GM12878 (cell line): ENCODE measurements around the gene SLC6A11. TPM values are rescaled to one million over a fixed set of nuclear protein-coding genes. Genes with fewer than 3 reads are reported as not detected.

Experiments used
- ATAC-seq: fragments of 200-7000 bp; cut with Tn5 transposase; 3 replicates; pipeline ENCODE4 v1.9.1; 2020; ENCODE audit warnings: mild to moderate bottlenecking, moderate library complexity
- BruUV-seq: library from RNA; stranded (reverse); fragments of 400-500 nt; replicated peaks from 2 replicates; lab custom pipeline; 2021; lab: Mats Ljungman, UMichigan
- CTCF ChIA-PET: fragments of 300-600 bp; sonication (Branson Sonifier 250); formaldehyde crosslinking; extraction: SDS; loops from one replicate; lab custom pipeline; 2021; ENCODE audit warnings: inconsistent platforms; lab: Yijun Ruan, JAX
- POLR2A ChIA-PET: fragments of 350-600 bp; formaldehyde crosslinking; extraction: SDS; loops from one replicate; lab custom pipeline; 2021; ENCODE audit warnings: inconsistent platforms; lab: Charles Lee
- RAD21 ChIA-PET: fragments of 300-600 bp; sonication (Branson Sonifier 250); formaldehyde crosslinking; loops from one replicate; lab custom pipeline; 2023; ENCODE audit warnings: antibody characterized with exemption; ENCODE audit not compliant: unreplicated experiment; lab: Charles Lee
- SMC1A ChIA-PET: fragments of 300-600 bp; sonication (Branson Sonifier 250); formaldehyde crosslinking; loops from one replicate; lab custom pipeline; 2023; ENCODE audit not compliant: unreplicated experiment, uncharacterized antibody; lab: Charles Lee
- DNase-seq: peaks from one replicate; pipeline ENCODE4 v3.0.0-alpha.2; 2011; ENCODE audit warnings: low read depth, low spot score
- FAIRE-seq: peaks from 3 replicates; lab custom pipeline; 2011; peaks lifted over from hg19 to GRCh38; lab: Jason Lieb, UNC
- H2AFZ ChIP-seq: 2 replicates; pipeline ENCODE4 v1.6.0; 2011; ENCODE audit warnings: low read depth, low read length, control low read depth; ENCODE audit not compliant: control insufficient read depth
- H3K27ac ChIP-seq: 2 replicates; pipeline ENCODE4 v1.5.1; 2011; ENCODE audit warnings: control low read depth; ENCODE audit not compliant: control insufficient read depth, insufficient read depth
- H3K27me3 ChIP-seq, 2 experiments: replicated peaks in 1 of 2; 2 replicates each; pipeline versions ENCODE4 v1.6.0 to v1.6.1; 2011; ENCODE audit warnings: low read length in 1 of 2; ENCODE audit not compliant: control insufficient read depth in 2 of 2, insufficient read depth in 2 of 2
- H3K36me3 ChIP-seq, 2 experiments: 2 replicates each; pipeline ENCODE4 v1.5.1; 2011; ENCODE audit warnings: low read length in 1 of 2; ENCODE audit not compliant: control insufficient read depth in 2 of 2, insufficient read depth in 2 of 2
- H3K4me1 ChIP-seq: 2 replicates; pipeline ENCODE4 v1.6.1; 2011; ENCODE audit warnings: mild to moderate bottlenecking, low read length, moderate library complexity, mixed read lengths; ENCODE audit not compliant: control insufficient read depth, insufficient read depth
- H3K4me2 ChIP-seq: 2 replicates; pipeline ENCODE4 v1.6.0; 2011; ENCODE audit warnings: control low read depth; ENCODE audit not compliant: control insufficient read depth, insufficient read depth
- H3K4me3 ChIP-seq: fragments of 200-600 bp; sonication (generic); 2 replicates; pipeline ENCODE4 v1.5.1; 2016
- H3K79me2 ChIP-seq: 2 replicates; pipeline ENCODE4 v1.6.0; 2011; ENCODE audit warnings: low read length; ENCODE audit not compliant: control insufficient read depth, insufficient read depth
- H3K9ac ChIP-seq: 2 replicates; pipeline ENCODE4 v1.8.0; 2011; ENCODE audit warnings: low read length, control low read depth, mixed read lengths; ENCODE audit not compliant: control insufficient read depth, insufficient read depth
- H3K9me3 ChIP-seq: replicated peaks from 3 replicates; pipeline ENCODE4 v1.5.1; 2011; ENCODE audit warnings: mild to moderate bottlenecking, low read length; ENCODE audit not compliant: control insufficient read depth, insufficient read depth
- H4K20me1 ChIP-seq: 2 replicates; pipeline ENCODE4 v1.6.0; 2011; ENCODE audit not compliant: control insufficient read depth, insufficient read depth
- ETV6 ChIP-seq, 2 experiments: fragments of 450-650 bp in 1 of 2; IDR thresholded peaks in 1 of 2; conservative IDR thresholded peaks in 1 of 2; 2 replicates each; pipeline ENCODE4 v1.6.1; 2014; ENCODE audit warnings: antibody characterized with exemption in 1 of 2, borderline replicate concordance in 1 of 2, low read depth in 1 of 2, mild to moderate bottlenecking in 1 of 2, moderate library complexity in 1 of 2
- KAT2A ChIP-seq: conservative IDR thresholded peaks from 2 replicates; pipeline ENCODE4 v1.6.1; 2011; ENCODE audit warnings: low read depth, low read length; ENCODE audit not compliant: control insufficient read depth
- NBN ChIP-seq: fragments of 450-650 bp; IDR thresholded peaks from 2 replicates; pipeline ENCODE4 v1.6.1; 2016
- POLR2A ChIP-seq: IDR thresholded peaks from 2 replicates; pipeline ENCODE4 v1.6.1; 2011; ENCODE audit warnings: low read depth, mild to moderate bottlenecking, low read length
- SP1 ChIP-seq: IDR thresholded peaks from one replicate; pipeline ENCODE4 v1.6.1; 2011; ENCODE audit warnings: low read depth, low read length
- SREBF2 ChIP-seq: IDR thresholded peaks from 2 replicates; pipeline ENCODE4 v1.6.1; 2012; ENCODE audit warnings: mild to moderate bottlenecking, low read length
- YY1 ChIP-seq: IDR thresholded peaks from 2 replicates; pipeline ENCODE4 v1.6.1; 2011; ENCODE audit warnings: low read depth, mild to moderate bottlenecking, low read length
- ZBED1 ChIP-seq: IDR thresholded peaks from 2 replicates; pipeline ENCODE4 v1.6.1; 2016; ENCODE audit warnings: borderline replicate concordance
- ZNF622 ChIP-seq: fragments of 450-650 bp; IDR thresholded peaks from 2 replicates; pipeline ENCODE4 v1.6.1; 2017; ENCODE audit warnings: mild to moderate bottlenecking, inconsistent platforms
- WGBS: methylation state at CpG from one replicate; pipeline ENCODE4 v1.1.6; 2016; ENCODE audit warnings: low lambda C conversion rate; ENCODE audit not compliant: insufficient replicate concordance, insufficient coverage; ENCODE audit errors: missing lambda C conversion rate; 5-methylcytosine and 5-hydroxymethylcytosine counted together
- in situ Hi-C: fragments of 300-500 bp; cut with MboI; formaldehyde crosslinking; loops from 9 replicates; pipeline ENCODE4 v1.14.3; 2018; ENCODE audit warnings: mixed read lengths
- intact Hi-C: fragments of 100-400 bp; cut with micrococcal nuclease; formaldehyde crosslinking; loops from one replicate; pipeline ENCODE4 v1.14.2; 2022; ENCODE audit not compliant: unreplicated experiment
- polyA plus RNA-seq, 11 experiments: library from polyadenylated mRNA; depleted of rRNA in 4 of 11; unstranded in 6 of 11; stranded (reverse) in 5 of 11; fragments of >200 nt; fragmentation: Nextera tagmentation in 4 of 11; fragmentation: Illumina TruSeq in 1 of 11; extraction: Ambion mirVana in 4 of 11; extraction: Trizol in 1 of 11; gene quantifications; 1 replicate in 1 of 11; 2 replicates in 10 of 11; pipeline versions ENCODE4 v1.2.1 to v1.2.3, GENCODE V29; 2011 to 2016; ENCODE audit warnings: inconsistent platforms in 2 of 11, missing spikeins in 2 of 11, low read depth in 1 of 11
- total RNA-seq, 4 experiments: library from RNA; depleted of rRNA in 3 of 4; stranded (reverse); fragments of >200 nt in 3 of 4; fragmentation: Illumina TruSeq in 1 of 4; extraction: Trizol in 1 of 4; gene quantifications; 2 replicates each; pipeline versions ENCODE4 v1.2.1 to v1.2.3, GENCODE V29; 2013 to 2021
- TF ChIP-seq, protein P1 (sequence below): fragments of 450-650 bp; IDR thresholded peaks from 2 replicates; pipeline ENCODE4 v1.6.1; 2017; ENCODE audit warnings: mild to moderate bottlenecking, moderate library complexity
- TF ChIP-seq, protein P2 (sequence below), 3 experiments: IDR thresholded peaks in 2 of 3; conservative IDR thresholded peaks in 1 of 3; 2 replicates each; pipeline ENCODE4 v1.5.1; 2011; ENCODE audit warnings: low read depth in 3 of 3, low read length in 3 of 3, mild to moderate bottlenecking in 3 of 3, control low read depth in 2 of 3, moderate library complexity in 2 of 3, inconsistent platforms in 1 of 3, mixed read lengths in 1 of 3; ENCODE audit not compliant: control insufficient read depth in 2 of 3, insufficient read depth in 1 of 3; ENCODE audit errors: extremely low read depth in 1 of 3
- TF ChIP-seq, protein P3 (sequence below): fragments of 450-650 bp; IDR thresholded peaks from 2 replicates; pipeline ENCODE4 v1.6.1; 2017; ENCODE audit warnings: mild to moderate bottlenecking
- TF ChIP-seq, protein P4 (sequence below): fragments of 450-650 bp; formaldehyde crosslinking; IDR thresholded peaks from 2 replicates; pipeline ENCODE4 v1.4.0; 2022; ENCODE audit warnings: mild to moderate bottlenecking, moderate library complexity

The SLC6A11 gene
- total and polyA plus RNA-seq, 10 of the 15 experiments (the other 5 are each of a cell fraction or from before 2014, with no cell fraction given), result not detected

DNA sequence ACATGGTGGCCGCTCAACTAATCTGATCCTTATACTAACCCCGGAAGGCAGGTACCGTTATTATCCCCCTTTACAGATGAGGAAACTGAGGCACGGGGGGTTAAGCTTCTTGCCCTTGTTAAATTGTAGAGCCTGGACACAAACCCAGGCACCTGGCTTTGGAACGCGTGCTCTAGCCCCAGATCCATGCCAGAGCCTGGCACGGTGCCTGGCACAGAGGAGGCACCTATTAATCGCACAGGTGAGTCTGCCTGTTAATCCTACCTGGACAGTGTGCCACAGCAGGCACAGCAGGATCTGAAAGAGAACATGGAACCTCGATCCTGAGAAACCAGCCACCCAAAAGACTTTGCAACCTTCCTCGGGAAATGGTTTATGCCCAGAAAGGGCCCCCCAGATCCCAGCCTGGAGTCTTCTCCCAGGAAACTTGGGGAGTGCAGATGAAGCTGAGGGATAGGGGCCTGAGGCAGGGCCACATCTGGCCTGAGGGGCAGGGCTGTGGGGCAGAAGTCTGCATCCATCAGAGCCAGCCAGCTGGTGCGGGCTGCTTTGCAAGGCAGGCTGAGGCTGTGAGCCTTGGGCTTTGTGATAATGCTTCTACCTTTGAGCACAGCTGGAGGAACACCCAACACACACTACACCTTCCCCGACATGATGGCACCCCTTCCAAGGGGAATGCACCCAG lies 121.3 kb downstream of the SLC6A11 start:
- RAD21 ChIA-PET, result no interaction called here
- in situ Hi-C loops (no loop called here), intact Hi-C loops (no loop called here)
- no peak for TF ChIP-seq NBN
- TF ChIP-seq ZBED1, result no peak
- TF ChIP-seq, protein P1, sequence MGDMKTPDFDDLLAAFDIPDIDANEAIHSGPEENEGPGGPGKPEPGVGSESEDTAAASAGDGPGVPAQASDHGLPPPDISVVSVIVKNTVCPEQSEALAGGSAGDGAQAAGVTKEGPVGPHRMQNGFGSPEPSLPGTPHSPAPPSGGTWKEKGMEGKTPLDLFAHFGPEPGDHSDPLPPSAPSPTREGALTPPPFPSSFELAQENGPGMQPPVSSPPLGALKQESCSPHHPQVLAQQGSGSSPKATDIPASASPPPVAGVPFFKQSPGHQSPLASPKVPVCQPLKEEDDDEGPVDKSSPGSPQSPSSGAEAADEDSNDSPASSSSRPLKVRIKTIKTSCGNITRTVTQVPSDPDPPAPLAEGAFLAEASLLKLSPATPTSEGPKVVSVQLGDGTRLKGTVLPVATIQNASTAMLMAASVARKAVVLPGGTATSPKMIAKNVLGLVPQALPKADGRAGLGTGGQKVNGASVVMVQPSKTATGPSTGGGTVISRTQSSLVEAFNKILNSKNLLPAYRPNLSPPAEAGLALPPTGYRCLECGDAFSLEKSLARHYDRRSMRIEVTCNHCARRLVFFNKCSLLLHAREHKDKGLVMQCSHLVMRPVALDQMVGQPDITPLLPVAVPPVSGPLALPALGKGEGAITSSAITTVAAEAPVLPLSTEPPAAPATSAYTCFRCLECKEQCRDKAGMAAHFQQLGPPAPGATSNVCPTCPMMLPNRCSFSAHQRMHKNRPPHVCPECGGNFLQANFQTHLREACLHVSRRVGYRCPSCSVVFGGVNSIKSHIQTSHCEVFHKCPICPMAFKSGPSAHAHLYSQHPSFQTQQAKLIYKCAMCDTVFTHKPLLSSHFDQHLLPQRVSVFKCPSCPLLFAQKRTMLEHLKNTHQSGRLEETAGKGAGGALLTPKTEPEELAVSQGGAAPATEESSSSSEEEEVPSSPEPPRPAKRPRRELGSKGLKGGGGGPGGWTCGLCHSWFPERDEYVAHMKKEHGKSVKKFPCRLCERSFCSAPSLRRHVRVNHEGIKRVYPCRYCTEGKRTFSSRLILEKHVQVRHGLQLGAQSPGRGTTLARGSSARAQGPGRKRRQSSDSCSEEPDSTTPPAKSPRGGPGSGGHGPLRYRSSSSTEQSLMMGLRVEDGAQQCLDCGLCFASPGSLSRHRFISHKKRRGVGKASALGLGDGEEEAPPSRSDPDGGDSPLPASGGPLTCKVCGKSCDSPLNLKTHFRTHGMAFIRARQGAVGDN, result no peak
- TF ChIP-seq POLR2A, result no peak
- TF ChIP-seq, protein P2, sequence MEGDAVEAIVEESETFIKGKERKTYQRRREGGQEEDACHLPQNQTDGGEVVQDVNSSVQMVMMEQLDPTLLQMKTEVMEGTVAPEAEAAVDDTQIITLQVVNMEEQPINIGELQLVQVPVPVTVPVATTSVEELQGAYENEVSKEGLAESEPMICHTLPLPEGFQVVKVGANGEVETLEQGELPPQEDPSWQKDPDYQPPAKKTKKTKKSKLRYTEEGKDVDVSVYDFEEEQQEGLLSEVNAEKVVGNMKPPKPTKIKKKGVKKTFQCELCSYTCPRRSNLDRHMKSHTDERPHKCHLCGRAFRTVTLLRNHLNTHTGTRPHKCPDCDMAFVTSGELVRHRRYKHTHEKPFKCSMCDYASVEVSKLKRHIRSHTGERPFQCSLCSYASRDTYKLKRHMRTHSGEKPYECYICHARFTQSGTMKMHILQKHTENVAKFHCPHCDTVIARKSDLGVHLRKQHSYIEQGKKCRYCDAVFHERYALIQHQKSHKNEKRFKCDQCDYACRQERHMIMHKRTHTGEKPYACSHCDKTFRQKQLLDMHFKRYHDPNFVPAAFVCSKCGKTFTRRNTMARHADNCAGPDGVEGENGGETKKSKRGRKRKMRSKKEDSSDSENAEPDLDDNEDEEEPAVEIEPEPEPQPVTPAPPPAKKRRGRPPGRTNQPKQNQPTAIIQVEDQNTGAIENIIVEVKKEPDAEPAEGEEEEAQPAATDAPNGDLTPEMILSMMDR (IDR thresholded peaks at IDR 0.05 in 2 of 3, conservative IDR thresholded peaks at IDR 0.05 in 1 of 3; ENCODE audit: control insufficient read depth in 2 of 3, extremely low read depth in 1 of 3, insufficient read depth in 1 of 3, low read depth in 3 of 3, low read length in 3 of 3), result no peak
- no peak for TF ChIP-seq YY1
- TF ChIP-seq KAT2A, result no peak
- TF ChIP-seq, protein P3, sequence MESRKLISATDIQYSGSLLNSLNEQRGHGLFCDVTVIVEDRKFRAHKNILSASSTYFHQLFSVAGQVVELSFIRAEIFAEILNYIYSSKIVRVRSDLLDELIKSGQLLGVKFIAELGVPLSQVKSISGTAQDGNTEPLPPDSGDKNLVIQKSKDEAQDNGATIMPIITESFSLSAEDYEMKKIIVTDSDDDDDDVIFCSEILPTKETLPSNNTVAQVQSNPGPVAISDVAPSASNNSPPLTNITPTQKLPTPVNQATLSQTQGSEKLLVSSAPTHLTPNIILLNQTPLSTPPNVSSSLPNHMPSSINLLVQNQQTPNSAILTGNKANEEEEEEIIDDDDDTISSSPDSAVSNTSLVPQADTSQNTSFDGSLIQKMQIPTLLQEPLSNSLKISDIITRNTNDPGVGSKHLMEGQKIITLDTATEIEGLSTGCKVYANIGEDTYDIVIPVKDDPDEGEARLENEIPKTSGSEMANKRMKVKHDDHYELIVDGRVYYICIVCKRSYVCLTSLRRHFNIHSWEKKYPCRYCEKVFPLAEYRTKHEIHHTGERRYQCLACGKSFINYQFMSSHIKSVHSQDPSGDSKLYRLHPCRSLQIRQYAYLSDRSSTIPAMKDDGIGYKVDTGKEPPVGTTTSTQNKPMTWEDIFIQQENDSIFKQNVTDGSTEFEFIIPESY, result no peak
- TF ChIP-seq, protein P4, sequence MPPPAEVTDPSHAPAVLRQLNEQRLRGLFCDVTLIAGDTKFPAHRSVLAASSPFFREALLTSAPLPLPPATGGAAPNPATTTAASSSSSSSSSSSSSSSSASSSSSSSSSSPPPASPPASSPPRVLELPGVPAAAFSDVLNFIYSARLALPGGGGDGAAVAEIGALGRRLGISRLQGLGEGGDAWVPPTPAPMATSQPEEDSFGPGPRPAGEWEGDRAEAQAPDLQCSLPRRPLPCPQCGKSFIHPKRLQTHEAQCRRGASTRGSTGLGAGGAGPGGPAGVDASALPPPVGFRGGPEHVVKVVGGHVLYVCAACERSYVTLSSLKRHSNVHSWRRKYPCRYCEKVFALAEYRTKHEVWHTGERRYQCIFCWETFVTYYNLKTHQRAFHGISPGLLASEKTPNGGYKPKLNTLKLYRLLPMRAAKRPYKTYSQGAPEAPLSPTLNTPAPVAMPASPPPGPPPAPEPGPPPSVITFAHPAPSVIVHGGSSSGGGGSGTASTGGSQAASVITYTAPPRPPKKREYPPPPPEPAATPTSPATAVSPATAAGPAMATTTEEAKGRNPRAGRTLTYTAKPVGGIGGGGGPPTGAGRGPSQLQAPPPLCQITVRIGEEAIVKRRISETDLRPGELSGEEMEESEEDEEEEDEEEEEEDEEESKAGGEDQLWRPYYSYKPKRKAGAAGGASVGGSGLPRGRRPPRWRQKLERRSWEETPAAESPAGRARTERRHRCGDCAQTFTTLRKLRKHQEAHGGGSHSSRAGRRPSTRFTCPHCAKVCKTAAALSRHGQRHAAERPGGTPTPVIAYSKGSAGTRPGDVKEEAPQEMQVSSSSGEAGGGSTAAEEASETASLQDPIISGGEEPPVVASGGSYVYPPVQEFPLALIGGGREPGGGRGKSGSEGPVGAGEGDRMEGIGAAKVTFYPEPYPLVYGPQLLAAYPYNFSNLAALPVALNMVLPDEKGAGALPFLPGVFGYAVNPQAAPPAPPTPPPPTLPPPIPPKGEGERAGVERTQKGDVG, result no peak
- TF ChIP-seq SREBF2, result no peak
- no peak for TF ChIP-seq ETV6 (conservative IDR thresholded peaks at IDR 0.05 in 1 of 2, IDR thresholded peaks at IDR 0.05 in 1 of 2; ENCODE audit: borderline replicate concordance in 1 of 2, low read depth in 1 of 2)
- TF ChIP-seq ZNF622, result no peak
- TF ChIP-seq SP1, result no peak

More for the DNA sequence above, 121.3 kb downstream of the SLC6A11 start:
- no peak overlapping the region for H3K4me2 ChIP-seq
- H3K9me3 ChIP-seq, result no peaks in the 10 kb centered on the region; the same call in 2 of the 3 replicates
- H3K79me2 ChIP-seq, result no peaks in the 10 kb centered on the region
- POLR2A ChIA-PET, result no interaction called here
- no TSS peak for BruUV-seq
- CTCF ChIA-PET, result no interaction called here
- H3K4me3 ChIP-seq, result no peak overlapping the region
- no peak overlapping the region for H3K27ac ChIP-seq
- H4K20me1 ChIP-seq, result no peaks in the 10 kb centered on the region
- no peaks in the 10 kb centered on the region for H3K36me3 ChIP-seq
- no peak for ATAC-seq
- no peaks in the 10 kb centered on the region for H3K4me1 ChIP-seq
- no peaks in the 10 kb centered on the region for H3K27me3 ChIP-seq
- H3K9ac ChIP-seq, result no peak overlapping the region
- WGBS, result 36% methylated on average over 12 of the region's 12 CpGs
- SMC1A ChIA-PET, result no interaction called here
- H2AFZ ChIP-seq, result no peak overlapping the region
- FAIRE-seq, result no peak
- DNase-seq, result no peak
